NCI-H748 treated with DMSO at 0.1 percent for 48 hours (cell line): ENCODE data around the gene GALNTL6.

Source experiments
- DNase-seq: peaks from one replicate; lab custom pipeline; 2025; lab: John Stamatoyannopoulos, UW

Gene GALNTL6

GRCh38 chr4:173073939-173074500 lies 1260.8 kb downstream of the GALNTL6 start:
- DNase-seq: no peak

GRCh38 chr4:173074501-173074946 lies 1261.3 kb downstream of the GALNTL6 start:
- no peak for DNase-seq

- no peak for DNase-seq
These were observed 1263.9 kb downstream of the GALNTL6 start for GRCh38 chr4:173076903-173077634.

- DNase-seq: no peak
These were observed 1274.9 kb downstream of the GALNTL6 start for GRCh38 chr4:173088144-173088543.
